ENCODE data around the gene CCDC91.
"Not testable (repeated sequence)": the region's sequence is repeated elsewhere in the genome, so short reads cannot be mapped to it uniquely, and the experiment has no call there.

The CCDC91 gene

DNA sequence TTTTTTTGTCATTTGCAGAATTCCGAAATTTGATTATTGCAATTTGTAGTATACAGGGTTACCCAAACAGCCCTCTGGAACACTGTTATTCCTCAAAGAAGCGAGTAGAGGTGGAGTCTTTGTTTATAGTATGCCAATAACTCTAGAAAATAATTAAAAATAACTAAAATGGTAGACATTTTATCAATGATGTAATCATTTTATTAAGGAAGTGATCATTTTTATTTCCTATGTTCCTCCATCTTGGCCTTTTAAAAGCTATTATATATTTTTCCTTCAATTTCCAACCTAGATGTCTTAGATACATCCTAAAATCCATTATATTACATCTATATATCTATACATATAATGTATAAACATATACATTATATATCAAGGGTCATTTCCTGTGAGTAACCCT, 106.0 kb downstream of the CCDC91 start:
- no peak for DNase-seq

DNA sequence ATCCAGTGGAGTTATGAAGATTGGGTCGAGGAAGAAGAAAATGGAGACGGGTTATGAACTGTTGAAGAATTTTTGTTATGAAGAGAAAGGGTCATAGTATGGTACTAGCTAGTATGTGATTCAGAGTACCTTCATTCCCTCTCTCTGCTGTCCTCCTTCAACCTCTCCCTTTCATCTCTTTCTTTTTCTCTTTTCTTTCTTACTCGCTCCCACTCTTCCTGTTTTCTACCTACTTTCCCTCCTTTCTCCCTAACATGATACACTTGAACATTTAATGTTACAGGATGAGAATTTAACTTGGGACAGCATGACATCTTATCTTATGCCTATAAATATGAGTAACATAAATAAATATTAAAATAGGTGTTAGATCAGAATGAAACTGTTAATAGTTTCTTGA, 112.9 kb downstream of the CCDC91 start:
- DNase-seq = no peak

DNA sequence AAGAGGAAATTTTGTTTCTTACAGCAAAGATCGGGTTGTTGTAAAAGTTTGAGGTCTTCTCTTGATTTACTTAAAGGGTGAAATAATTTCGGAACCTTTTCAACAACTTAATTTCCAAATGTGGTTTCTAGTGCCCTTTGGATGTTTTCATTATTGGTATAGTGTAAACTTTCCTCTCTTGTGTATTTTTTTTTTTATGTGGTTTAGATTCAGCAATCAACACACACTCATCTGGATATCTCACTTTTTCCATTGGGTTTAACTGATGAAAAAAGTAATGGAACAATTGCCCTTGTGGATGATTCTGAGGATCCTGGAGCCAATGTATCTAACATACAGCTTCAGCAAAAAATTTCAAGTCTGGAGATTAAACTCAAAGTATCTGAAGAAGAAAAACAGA, 116.3 kb downstream of the CCDC91 start:
- no peak for DNase-seq

DNA sequence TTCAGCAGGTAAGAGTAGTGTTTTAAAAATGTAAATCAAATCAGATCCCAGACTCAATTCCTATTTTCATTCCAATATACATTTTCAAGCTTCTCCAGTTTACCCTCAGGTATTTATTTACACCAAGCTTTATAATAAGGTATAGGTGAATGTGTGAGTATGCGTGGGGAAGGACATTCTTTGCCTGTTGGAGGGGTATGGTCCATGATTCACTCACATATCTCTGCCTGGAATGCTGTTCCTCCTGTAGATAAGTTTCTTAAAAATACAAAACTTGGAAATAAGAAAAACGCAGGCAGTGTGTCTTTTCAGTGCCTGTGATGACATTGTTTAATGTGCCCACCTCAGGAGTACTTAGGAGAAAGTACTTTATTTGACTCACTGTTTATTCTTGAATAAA, 118.6 kb downstream of the CCDC91 start:
- no peak for DNase-seq

DNA sequence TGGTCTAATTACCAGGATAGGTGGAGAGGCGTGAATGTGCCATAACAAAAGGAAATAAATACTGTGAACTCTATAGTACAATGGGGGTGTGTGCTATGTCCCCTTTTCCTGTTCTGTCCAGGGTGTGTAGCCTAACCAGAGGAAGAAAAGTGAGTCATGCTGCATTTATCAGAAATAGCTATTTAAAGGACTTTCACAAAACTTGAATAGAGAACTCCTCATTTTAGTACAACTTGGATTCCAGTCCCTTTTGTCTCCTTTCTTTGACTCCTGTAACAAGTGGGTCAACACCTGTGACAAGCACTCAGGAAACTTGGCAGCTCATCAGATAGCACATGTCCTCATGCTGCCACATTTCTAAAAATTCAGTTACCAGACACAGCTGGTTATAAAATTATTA, 123.4 kb downstream of the CCDC91 start:
- no peak for DNase-seq

DNA sequence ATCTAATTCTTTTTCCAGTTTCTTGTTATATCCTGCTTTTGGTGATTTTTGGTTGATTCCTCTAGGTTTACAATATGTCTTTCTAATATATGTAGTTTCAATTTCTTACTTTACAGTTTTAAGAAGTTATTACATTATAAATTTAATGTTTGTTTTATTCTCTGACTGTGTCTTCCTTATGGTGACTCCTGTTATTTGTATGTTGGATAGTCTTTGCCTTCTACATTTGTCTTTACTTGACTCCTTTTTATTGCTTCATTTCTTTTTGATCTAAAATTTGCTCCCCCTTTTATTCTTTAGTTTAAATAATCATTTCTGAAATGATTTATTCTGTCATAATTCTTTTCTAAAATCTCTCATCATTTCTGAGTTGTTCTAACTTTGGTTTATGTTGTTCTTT, 125.8 kb downstream of the CCDC91 start:
- DNase-seq = no peak

DNA sequence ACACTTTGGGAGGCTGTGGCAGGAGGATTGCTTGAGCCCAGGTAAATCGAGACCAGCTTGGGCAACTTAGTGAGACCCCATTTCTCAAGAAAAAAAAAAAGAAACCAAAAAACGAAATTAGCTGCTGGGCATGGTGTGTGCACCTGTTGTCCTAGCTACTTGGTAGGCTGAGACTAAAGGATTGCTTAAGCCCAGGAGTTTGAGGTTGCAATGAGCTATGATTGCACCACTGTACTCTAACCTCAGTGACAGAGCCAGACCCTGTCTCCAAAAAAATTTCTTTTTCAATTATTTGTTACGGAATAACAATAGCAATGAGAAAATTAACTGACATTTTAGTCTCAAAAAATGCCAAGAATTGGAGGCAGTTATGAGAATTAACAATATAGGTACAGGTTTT, 128.0 kb downstream of the CCDC91 start:
- DNase-seq = no peak

DNA sequence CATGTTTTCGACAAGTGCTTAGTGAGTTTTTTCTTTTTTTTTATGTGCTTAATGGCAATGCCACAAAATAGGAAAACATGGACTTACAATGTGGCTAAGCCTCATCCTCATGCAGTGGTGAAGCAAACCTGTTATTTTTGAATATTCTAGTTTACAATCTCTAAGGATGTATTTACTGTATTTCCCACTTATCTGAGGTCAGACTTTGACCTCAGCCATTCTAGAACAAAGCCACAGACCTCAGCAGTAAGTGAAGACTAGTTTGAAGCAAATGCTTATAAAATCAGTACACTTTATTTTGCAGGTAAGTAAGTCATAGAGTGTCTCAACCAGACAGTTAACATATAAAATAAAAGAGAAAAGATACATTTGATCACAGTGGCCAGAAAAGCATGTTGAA, 130.1 kb downstream of the CCDC91 start:
- no peak for DNase-seq

DNA sequence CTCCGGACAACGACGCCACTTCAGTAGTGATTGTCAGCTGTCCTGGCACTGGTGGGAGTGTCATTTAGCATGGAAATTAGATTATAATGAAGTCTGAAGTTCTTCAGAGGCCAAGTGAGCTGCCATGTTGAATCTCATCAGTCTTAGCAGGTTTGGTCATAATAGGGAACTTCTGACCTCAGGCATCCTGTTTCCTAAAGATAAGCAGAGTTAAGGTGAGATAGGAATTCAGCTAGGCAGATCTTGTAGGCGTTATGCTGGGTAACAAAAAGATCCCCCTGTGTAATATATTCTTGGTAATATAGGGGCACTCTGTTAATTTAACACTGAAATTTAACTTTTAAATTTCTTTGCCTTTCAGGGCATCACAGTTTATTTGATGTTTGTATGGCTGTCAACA, 137.5 kb downstream of the CCDC91 start:
- no peak for DNase-seq

DNA sequence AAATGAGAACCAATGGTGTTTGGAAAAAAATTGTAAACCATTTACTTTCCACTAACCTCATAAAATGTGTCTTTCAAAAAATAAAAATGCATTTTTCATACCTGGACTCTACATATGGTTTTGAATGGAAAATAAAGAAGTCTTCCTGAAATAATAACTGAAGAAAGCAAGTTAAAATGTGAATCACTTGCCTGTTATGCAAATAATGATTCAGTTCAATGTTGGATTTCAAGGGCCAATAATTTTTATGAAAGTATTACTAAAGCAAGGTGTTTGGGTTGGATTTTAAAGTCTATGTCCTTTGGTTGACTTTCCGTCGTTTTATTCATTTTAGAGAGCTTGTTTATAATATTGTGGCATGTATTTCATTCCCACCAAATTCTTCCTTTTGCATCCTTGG, 138.7 kb downstream of the CCDC91 start:
- no peak for DNase-seq

DNA sequence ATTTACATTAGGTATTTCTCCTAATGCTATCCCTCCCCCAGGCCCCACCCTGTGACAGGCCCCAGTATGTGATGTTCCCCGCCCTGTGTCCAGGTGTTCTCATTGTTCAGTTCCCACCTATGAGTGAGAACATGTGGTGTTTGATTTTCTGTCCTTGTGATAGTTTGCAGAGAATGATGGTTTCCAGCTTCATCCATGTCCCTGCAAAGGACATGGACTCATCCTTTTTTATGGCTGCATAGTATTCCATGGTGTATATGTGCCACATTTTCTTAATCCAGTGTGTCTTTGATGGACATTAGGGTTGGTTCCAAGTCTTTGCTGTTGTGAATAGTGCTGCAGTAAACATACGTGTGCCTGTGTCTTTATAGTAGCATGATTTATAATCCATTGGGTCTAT, 139.5 kb downstream of the CCDC91 start:
- DNase-seq = not testable (repeated sequence)

DNA sequence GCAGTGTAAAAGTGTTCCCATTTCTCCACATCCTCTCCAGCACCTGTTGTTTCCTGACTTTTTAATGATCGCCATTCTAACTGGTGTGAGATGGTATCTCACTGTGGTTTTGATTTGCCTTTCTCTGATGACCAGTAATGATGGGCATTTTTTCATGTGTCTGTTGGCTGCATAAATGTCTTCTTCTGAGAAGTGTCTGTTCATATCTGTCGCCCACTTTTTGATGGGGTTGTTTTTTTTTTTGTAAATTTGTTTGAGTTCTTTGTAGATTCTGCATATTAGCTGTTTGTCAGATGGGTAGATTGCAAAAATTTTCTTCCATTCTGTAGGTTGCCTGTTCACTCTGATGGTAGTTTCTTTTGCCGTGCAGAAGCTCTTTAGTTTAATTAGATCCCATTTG, 140.0 kb downstream of the CCDC91 start:
- DNase-seq = not testable (repeated sequence)

DNA sequence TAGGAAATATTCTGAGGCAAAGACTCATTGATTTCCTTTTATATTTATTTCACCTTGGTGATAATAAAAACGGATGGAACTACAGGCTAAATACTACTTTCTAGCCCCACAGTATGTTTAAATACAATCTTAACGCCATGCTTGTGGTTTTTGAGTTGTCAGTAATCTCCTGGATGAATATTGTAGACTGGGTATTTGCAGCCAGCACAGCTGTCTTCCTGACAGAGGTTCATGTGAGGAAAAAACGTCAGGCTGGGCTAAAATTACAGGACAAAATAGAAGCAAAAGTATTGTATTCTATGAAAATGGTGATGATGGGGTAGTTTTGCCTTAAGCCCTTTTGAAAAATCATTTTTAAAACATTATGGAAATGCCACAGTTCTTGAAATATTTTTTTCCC, 140.9 kb downstream of the CCDC91 start:
- DNase-seq = no peak

DNA sequence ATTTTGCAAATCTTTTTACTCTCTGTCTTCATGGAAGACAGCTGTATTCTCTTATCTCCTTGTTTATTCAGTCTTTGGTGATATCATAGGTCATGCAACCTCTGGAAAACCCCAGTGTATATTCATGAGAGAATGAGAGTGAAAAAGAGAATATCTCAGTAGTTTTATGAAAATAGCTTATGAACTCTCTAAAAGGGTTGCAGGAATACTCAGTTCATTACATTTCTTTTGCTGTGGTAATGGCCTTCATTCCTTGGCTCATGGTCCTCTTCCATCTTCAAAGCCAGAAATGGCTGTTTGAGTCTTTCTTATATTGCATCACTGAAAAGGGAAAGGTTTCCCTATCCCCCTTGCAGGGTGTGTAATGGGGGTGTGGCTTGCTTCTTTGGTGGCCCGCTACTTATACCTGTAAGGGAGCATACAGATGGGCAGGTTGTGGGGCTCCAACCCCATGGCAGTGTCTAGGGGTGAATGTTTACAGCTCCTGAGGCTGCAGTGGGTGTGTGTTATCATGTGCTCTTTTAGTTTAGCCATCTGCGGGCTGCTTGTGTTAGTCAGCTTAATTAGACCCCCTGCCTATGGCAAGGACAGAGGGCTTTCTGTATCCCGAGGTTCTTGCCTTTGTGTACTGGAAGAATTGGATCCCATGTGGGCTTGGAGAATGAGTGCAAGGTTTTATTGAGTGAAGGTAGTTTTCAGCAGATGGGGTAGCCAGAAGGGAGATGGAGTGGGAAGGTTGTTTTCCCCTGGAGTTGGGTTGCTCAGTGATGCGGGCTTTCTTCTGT, 150.2 kb downstream of the CCDC91 start:
- DNase-seq = no peak

DNA sequence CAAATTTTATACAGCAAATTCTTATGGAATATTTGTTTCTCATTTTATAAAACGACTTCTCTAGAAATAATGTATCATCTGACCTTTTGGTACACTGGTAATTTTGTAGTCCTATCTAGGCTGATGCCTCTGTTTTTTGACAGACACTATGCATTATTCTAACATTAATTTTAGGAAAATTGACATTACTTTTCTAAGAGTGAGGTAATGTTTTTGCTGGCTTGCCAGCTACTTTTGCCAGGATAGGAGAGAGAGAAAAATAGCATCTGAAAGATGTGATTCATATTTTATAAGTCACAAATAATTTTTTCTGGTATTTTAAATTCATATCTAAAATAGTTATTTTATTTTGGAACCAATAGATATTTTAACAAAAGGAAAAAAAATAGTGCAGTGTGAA, 153.5 kb downstream of the CCDC91 start:
- no peak for DNase-seq

DNA sequence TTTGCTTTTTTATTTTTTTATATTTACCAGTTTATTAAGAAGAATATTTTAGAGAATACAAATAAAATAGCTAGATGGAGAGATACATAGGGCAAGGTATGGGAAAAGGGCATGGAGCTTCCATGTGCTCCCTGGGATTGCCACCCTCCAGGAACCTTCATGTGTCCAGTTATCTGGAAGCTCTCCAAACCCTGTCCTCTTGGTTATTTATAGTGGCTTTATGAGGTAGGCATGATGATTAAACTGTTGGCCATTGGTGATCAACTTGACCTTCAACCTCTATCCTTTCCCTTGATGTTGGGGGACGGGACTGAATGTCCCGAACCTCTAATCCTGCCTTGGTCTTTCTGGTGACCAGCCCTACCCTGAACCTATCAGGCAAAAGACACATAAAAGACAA, 156.3 kb downstream of the CCDC91 start:
- DNase-seq = no peak

DNA sequence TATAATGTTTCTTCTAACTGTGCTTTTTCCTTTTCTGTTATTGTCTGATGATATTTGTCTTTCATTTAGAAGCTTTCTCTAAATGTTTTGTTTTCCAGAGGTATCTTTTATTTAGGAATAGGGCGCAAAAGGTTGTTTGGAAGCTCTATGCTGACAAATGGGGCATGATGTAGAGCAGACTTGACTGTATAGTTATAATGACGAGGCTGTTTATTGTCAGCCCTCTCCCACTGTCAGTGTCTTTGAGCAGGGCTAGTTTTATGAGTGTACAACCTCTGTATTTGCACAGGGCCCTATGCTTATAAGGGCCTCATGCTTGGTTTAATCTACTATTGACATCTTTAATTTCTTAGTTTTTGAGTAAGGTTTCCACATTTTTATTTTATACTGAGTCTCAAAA, 158.9 kb downstream of the CCDC91 start:
- DNase-seq = no peak

DNA sequence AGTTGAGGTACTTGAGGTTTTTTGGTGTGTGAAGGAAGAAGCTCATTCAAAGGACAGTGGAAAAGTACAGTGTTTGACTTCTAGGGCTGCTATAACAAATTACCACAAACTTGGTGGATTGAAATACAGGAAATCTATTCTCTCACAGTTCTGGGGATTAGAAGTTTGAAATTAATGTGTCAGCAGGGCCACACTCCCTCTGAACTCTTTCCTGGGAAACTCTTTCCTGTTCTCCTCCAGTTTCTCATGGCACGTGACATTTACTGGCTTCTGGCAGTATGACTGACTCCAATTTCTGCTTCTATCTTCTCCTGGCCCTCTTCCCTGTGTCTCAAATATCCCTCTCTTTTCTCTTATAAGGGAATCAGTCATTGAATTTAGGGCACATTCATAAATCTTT, 160.2 kb downstream of the CCDC91 start:
- no peak for DNase-seq

DNA sequence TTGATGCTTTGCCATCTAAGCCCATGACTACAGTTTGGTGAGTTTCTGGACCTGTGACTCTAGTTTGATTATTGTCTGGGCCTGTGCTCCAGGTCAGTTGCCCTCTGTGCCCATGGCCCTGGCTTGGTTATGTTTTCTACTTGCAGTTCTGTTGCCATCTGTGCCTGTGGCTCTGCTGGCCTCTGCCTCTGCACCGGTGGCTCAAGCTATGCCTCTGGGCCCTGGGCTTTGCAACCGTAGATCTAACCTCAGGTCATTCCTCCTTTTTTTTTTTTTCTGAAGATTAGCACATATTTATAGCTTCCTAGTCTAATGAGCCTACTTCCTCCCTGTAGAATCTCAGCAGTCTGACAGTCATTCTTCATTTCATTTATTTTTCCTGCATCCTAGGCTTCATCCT, 161.2 kb downstream of the CCDC91 start:
- DNase-seq = no peak

DNA sequence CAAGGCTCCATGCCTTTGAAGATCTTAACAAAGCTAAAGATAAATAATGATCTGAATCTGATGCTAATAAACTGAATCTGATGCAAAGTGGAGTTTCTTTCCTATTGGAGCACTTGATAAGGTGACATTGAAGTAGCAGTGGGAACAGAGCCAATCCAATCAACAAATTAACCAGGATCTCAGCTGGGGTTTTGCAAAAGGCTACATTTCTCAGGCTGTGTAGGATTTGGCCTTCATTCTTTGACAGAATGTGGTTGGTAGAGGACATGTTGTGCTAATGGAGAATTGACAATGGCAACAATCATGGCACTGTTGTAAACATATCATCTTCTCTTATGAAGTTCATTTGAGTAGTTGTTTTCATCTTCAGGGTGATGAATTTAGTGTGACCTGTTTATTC, 164.9 kb downstream of the CCDC91 start:
- no peak for DNase-seq

DNA sequence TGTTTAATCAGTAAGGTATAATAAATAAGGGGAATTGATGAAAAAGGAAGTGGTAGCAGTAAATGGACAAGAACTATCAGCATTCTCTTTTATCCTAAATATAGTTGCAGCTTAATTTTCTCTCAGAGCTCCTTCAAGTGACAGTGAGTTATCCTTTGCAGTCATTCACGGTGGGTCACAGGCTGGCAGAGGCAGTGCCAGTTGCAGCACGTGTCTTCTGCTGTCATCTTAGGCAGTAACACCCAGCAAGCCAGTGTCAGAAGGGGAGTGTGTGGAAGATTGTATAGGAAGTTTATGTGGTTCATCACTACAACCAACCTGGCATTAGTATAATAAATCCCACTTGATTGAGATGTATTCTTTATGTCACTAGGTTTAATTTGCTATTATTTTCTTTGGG, 170.0 kb downstream of the CCDC91 start:
- DNase-seq = no peak

DNA sequence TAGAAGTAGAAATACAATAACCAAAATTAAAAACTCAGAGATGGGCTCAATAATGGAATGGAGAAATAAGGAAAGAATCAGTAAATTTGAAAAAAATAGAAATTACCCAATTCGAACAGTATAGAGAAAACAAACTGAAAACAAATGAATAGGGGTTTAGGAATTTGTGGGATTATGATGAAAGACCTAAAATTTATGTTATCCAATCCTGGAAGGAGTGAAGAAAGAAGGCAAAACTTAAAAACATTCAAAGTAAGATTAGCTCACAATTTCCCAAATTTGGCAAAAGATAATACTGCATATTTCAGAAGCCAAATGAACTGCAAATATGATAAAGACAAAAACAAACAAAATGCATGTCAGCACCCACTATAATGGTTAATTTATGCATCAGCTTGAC, 177.1 kb downstream of the CCDC91 start:
- no peak for DNase-seq

DNA sequence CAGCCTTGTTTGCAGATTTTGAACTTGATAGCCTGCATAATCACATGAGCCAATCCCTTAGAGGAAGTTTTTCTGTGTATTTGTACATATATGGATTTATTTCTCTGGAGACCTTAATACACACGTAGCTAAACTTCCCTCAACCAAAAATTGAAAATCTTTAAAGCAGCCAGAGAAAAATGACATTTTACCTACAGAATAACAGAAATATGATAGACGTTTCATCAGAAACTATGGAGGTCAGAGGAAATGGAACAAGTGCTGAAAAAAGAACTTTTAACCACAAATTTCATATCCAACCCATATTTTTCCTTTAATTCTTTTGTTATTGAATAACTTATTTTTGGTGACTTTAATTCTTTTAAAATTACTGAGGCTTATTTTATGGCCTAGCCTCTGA, 177.7 kb downstream of the CCDC91 start:
- no peak for DNase-seq

DNA sequence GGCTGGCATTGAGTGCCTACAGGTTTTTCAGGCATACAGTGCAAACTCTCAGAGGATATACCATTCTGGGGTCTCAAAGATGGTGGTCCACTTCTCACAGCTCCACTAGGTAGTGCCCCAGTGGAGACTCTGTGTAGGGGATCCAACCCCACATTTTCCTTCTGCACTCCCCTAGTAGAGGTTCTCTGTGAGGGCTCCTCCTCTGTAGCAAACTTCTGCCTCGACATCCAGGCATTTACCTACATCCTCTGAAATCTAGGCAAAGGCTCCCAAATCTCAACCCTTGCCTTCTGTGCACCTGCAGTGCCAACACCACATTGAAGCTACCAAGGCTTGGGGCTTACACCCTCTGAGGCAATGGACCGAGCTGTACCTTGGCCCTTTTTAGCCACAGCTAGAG, 179.2 kb downstream of the CCDC91 start:
- DNase-seq = no peak

DNA sequence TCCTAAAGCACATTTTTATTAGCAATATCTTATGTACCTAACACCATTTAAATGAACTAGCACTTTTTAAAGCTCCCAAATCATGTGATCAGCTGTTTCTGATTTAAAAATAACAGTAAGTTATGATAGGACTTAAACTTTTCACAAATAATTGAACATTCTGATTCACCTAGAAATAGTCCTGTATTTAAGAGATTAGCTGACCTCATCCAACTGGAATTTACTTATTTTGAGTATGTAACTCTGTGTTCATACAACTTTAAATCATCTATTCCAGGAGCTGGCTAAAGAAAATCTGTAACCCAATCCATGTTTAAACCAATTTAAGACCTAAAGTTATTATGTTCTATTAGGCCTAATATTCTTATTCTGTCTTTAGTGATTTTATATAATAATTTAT, 184.3 kb downstream of the CCDC91 start:
- no peak for DNase-seq

Data from inflammatory macrophage (primary cell).